ENCODE measurements around the gene WRNIP1.
"Not testable (repeated sequence)": the region's sequence is repeated elsewhere in the genome, so short reads cannot be mapped to it uniquely, and the experiment has no call there.

The WRNIP1 gene

GRCh38 chr6:2758980-2759379 lies 6.2 kb upstream of the WRNIP1 start:
- H3K4me3 ChIP-seq (replicated peaks; ENCODE audit: low read depth, low read length): no peak overlapping the region
- DNase-seq (ENCODE audit: low read depth): no peak
- no peak for TF ChIP-seq CTCF (IDR thresholded peaks at IDR 0.05; ENCODE audit: low read length, missing control alignments)

GRCh38 chr6:2760882-2761842 lies 4.0 kb upstream of the WRNIP1 start:
- no peak overlapping the region for H3K4me3 ChIP-seq (replicated peaks; ENCODE audit: low read depth, low read length)
- peak; percentile 40 for TF ChIP-seq CTCF (IDR thresholded peaks at IDR 0.05; ENCODE audit: low read length, missing control alignments)
- no peak for DNase-seq (ENCODE audit: low read depth)

GRCh38 chr6:2762868-2763267 lies 2.3 kb upstream of the WRNIP1 start:
- H3K4me3 ChIP-seq (replicated peaks; ENCODE audit: low read depth, low read length); DNase-seq (ENCODE audit: low read depth): not testable (repeated sequence)

- TF ChIP-seq CTCF (IDR thresholded peaks at IDR 0.05; ENCODE audit: low read length, missing control alignments): no peak
- H3K4me3 ChIP-seq (replicated peaks; ENCODE audit: low read depth, low read length): no peak overlapping the region
- no peak for DNase-seq (ENCODE audit: low read depth)
Observed at GRCh38 chr6:2763345-2763841, 1.8 kb upstream of the WRNIP1 start.

- DNase-seq (ENCODE audit: low read depth): no peak
- peak overlapping the region; percentile 73 for H3K4me3 ChIP-seq (replicated peaks; ENCODE audit: low read depth, low read length)
- no peak for TF ChIP-seq CTCF (IDR thresholded peaks at IDR 0.05; ENCODE audit: low read length, missing control alignments)
Observed at GRCh38 chr6:2763876-2764540, 1.2 kb upstream of the WRNIP1 start.

GRCh38 chr6:2764610-2765165 lies 505 bp upstream of the WRNIP1 start:
- peak; percentile 75 for DNase-seq (ENCODE audit: low read depth)
- peak overlapping the region; percentile 73 for H3K4me3 ChIP-seq (replicated peaks; ENCODE audit: low read depth, low read length)

More at GRCh38 chr6:2764610-2765165, 505 bp upstream of the WRNIP1 start:
- TF ChIP-seq CTCF (IDR thresholded peaks at IDR 0.05; ENCODE audit: low read length, missing control alignments): no peak

All from fibroblast of pulmonary artery (primary cell).